GM12864 (cell line): ENCODE measurements around the gene METTL8.

Experiments
- DNase-seq: peaks from one replicate; pipeline ENCODE4 v3.0.0-alpha.2; 2011; ENCODE audit warnings: low read depth
- H3K4me3 ChIP-seq: 2 replicates; pipeline ENCODE4 v1.5.1; 2011; ENCODE audit warnings: mild to moderate bottlenecking, low read depth, low read length, control low read depth
- CTCF ChIP-seq: IDR thresholded peaks from 2 replicates; pipeline ENCODE4 v1.5.1; 2011; ENCODE audit warnings: low read depth, mild to moderate bottlenecking, moderate library complexity, low read length, control low read depth, inconsistent platforms; ENCODE audit errors: missing control alignments

The METTL8 gene

GRCh38 chr2:171447675-171448074, 13.9 kb upstream of the METTL8 start:
- peak; percentile 28 for TF ChIP-seq CTCF
- no peak for DNase-seq
- H3K4me3 ChIP-seq, result no peak overlapping the region

GRCh38 chr2:171441470-171441869, 7.7 kb upstream of the METTL8 start:
- no peak for TF ChIP-seq CTCF
- no peak overlapping the region for H3K4me3 ChIP-seq
- no peak for DNase-seq

DNA sequence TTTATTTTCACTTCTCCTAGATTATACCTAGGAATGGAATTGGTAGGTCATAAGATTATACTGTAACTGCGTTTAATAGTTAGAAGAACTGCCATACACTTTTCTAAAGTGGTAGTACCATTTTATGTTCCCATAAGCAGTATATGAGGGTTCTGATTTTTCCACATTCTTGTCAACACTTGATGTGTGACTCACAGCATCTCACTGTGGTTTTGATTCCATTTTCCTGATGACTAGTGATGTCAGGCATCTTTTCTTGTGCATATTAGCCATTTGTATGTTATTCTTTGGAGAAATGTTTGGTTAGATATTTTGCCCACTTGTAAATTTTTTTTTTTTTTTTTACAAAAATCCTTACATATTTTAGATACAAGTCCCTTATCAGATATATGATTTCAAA, 2.5 kb upstream of the METTL8 start:
- no peak overlapping the region for H3K4me3 ChIP-seq
- no peak for DNase-seq
- TF ChIP-seq CTCF, result no peak

DNA sequence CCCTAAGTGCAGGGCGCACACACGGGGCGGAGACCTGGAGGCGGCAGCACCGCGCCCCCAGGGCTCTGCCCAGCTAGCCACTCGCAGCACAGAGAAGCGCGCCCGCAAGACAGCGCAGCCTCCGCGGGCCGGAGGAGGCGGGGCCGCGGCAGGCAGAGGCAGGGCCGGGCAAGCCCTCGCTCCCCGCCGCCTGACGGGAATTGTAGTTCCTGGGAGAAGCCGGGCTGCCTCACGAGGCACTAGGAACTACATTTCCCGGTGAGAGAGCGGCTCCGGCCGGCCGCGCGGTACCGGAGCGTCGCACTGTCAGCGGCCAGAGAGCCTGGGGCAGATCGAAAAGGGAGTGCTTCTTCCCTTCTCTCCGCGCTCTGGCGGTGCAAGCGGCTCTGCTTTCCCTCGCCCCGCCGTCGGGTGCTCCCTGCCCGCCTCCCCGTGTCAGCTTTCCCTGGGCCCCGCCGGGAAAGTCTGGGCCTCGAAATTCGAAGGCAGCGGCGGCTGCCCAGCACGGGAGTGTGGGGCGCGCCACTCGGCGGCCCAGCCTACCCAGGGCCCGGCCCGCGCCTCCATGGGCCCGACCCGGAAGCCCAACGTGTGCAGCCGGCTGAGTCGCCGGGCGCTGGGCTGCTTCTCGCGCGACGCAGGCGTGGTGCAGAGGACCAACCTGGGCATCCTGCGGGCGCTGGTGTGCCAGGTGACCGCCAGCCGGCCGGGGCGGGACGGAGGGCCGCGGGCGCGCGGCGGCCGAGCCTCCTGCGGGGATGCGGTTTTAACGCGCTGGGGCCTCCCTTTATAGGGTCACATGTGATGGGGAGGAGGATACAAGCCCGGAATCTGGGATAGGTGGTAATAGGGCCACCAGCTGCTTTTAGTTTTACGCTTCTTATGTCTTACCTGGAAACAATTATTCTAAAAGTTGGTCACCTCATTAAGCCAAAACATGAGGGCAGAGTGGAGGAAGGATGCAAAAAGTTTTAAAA, 511 bp upstream of the METTL8 start, which contains the start of gene DCAF17:
Gene DCAF17 (plus strand): TSS at position 214 of the 977 bp plus-strand sequence. CDS start 352 bp downstream, at position 566.
- DNase-seq, result peak; percentile 96
- no peak for TF ChIP-seq CTCF
- peak within 1 kb of the TSS; percentile 82 for H3K4me3 ChIP-seq

DNA sequence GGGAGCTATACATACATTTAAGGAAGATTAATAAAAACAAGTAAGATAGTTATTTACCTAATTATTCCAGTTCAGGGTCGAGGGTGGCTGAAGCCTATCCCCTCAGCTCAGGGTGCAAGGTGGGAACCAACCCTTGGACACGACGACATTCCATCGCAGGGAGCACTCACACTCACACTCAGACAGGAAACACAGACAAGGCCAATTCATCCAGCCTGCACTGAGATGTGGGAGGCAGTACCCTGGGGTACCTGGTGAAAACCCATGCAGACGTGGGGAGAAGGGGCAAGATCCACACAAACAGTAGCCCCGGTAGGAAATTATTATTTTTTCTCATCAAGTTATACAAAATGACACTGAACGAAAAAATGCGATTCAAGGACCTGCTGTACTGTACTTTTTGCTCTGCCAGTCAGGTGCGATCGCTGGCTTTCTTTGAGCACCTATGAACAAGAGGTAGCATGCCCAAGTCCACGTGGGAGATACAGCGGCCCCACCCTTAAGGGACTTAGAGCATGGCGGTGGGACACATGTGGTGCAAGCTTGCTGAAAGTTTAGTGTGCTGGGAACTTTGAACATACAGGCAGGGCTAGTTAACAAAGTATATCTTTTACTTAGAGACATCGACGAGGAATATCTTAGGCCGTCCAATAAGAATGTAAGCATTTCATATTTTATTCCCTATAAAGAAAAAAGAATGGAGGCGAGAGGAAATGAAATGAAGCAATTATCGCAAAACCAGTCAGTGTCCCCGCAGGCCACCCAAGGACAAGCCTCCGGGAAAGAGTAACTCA, 624 bp downstream of the METTL8 start:
- TF ChIP-seq CTCF, result no peak
- peak overlapping the region; percentile 82 for H3K4me3 ChIP-seq
- peak; percentile 60 for DNase-seq

DNA sequence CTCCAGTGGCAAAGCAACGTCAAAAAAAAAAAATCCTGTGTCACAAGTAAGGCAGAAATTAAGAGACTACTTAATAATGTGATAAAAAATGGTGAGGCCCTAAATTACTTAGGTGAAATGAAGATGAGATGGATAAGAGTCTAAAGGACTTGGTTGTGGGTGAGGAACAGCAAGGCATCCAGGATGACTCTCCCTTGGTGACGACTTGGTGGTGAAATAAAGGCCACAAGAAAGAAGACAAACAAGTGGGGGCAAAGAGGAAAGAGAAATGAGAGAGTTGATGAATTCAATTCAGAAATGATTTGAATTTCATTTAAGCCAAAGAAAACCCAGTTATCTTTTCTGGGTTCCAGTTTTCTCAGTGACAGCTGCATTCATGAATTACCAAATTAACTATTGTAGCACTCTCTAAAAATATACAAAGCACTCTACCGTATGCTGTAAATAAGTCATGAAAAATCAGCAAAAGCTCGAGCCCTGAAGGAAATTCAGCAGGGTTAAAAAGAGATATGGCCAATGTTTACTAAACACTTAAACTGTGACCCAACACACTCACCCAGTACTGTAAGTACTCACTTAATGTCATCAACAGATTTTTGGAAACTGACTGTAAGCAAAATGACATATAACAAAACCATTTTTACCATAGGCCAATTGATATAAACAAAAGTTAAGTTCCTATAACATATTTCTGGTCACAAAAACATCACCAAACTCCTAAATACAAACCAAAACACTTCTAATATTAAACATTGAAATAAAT, 1.4 kb downstream of the METTL8 start:
- H3K4me3 ChIP-seq, result peak overlapping the region; percentile 82; the same call in 1 of the 2 replicates
- TF ChIP-seq CTCF, result no peak
- no peak for DNase-seq
